ENCODE data around the gene LYPD6B. TPM values are rescaled to one million over a fixed set of nuclear protein-coding genes. Genes with fewer than 3 reads are reported as not detected.

Gene LYPD6B
- total and polyA plus RNA-seq, 10 of the 15 experiments (the other 5 are each of a cell fraction or from before 2014, with no cell fraction given) = 1.0 to 6.6 (median 4.0) TPM

DNA sequence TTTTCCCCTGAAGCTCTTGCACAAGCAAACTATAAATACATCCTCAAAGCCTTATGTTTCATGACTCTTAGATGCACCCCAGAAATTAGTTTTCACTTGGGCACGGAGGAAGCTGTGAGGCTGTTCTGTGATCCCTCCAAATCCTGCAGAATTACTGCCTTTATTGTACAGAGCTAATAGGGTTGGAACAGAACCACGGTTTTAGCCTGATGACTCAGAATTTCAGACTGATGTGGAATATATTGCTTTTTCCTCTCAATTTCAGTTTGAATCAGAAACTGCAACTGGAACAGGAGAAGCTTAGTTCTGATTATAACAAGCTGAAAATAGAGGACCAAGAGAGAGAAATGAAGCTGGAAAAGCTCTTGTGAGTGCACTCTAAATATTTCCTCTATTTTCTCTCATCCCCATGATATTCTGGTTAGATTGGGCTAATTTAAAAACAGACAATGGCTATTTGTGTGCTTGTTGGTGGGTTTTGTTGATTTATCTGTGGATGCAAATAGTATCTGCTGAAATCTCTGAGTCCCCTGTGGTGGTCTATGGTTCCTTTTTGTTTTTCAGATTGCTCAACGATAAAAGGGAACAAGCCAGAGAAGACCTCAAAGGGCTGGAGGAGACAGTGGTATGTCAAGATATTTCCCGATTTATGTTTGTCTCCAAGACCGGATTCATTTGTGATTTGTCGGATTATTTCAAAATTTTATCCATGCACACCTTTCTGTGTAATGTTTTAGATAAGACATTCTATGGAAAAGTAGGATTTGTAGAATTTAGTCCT is 38.2 kb upstream of the LYPD6B start:
- Histone ChIP-seq H4K20me1 (ENCODE audit: control insufficient read depth, insufficient read depth) (no peaks in the 10 kb centered on the region), H3K27ac (ENCODE audit: control insufficient read depth, insufficient read depth) (no peak overlapping the region), H3K4me3 (no peak overlapping the region), H3K4me1 (ENCODE audit: control insufficient read depth, insufficient read depth, low read length) (peaks cover 4% of the 10 kb centered on the region; the same call in 1 of the 2 replicates), H3K4me2 (ENCODE audit: control insufficient read depth, insufficient read depth) (no peak overlapping the region), H3K79me2 (ENCODE audit: control insufficient read depth, insufficient read depth, low read length) (no peaks in the 10 kb centered on the region), H2AFZ (ENCODE audit: control insufficient read depth, low read depth, low read length) (no peak overlapping the region), H3K9ac (ENCODE audit: control insufficient read depth, insufficient read depth, low read length) (no peak overlapping the region), H3K9me3 (replicated peaks; ENCODE audit: control insufficient read depth, insufficient read depth, low read length) (no peaks in the 10 kb centered on the region), H3K36me3 (ENCODE audit: control insufficient read depth in 2 of 2, insufficient read depth in 2 of 2, low read length in 1 of 2) (no peaks in the 10 kb centered on the region), H3K27me3 (replicated peaks in 1 of 2; ENCODE audit: control insufficient read depth in 2 of 2, insufficient read depth in 2 of 2, low read length in 1 of 2) (no peaks in the 10 kb centered on the region)
- ATAC-seq (no peak), DNase-seq (ENCODE audit: low read depth, low spot score) (no peak), FAIRE-seq (no peak)
- 45% methylated on average over 6 of the region's 6 CpGs for WGBS (ENCODE audit: insufficient coverage, insufficient replicate concordance, low lambda C conversion rate, missing lambda C conversion rate)
- TF ChIP-seq RAD21 (IDR thresholded peaks at IDR 0.05; ENCODE audit: insufficient read depth, low read depth, low read length) (no peak), TARDBP (IDR thresholded peaks at IDR 0.05; ENCODE audit: borderline replicate concordance) (no peak), HDAC6 (IDR thresholded peaks at IDR 0.05; ENCODE audit: unreplicated experiment) (no peak), CBX5 (IDR thresholded peaks at IDR 0.05; ENCODE audit: low read depth) (no peak), FOXM1 (IDR thresholded peaks at IDR 0.05; ENCODE audit: low read depth, low read length) (no peak), HCFC1 (IDR thresholded peaks at IDR 0.05; ENCODE audit: low read length) (no peak), SMC3 (IDR thresholded peaks at IDR 0.05; ENCODE audit: borderline replicate concordance, low read length) (no peak)
- intact Hi-C loops (cut with micrococcal nuclease; ENCODE audit: unreplicated experiment) (no loop called here), in situ Hi-C loops (cut with MboI) (no loop called here)
- no TSS peak for BruUV-seq (replicated peaks)
- ChIA-PET CTCF (interaction anchor here (1.3 kb wide), 1 partner anchor 10 kb away, joined by 4 read pairs; no protein-coding TSS in a partner anchor), RAD21 (ENCODE audit: unreplicated experiment) (no interaction called here), SMC1A (ENCODE audit: uncharacterized antibody, unreplicated experiment) (no interaction called here), POLR2A (no interaction called here)

GRCh38 chr2:149001496-149001895 is 37.0 kb upstream of the LYPD6B start:
- H3K4me3 ChIP-seq = no peak overlapping the region
- H3K9ac ChIP-seq (ENCODE audit: control insufficient read depth, insufficient read depth, low read length) = no peak overlapping the region
- intact Hi-C loops (cut with micrococcal nuclease; ENCODE audit: unreplicated experiment) (no loop called here), in situ Hi-C loops (cut with MboI) (no loop called here)
- FAIRE-seq = no peak
- H4K20me1 ChIP-seq (ENCODE audit: control insufficient read depth, insufficient read depth) = no peaks in the 10 kb centered on the region
- BruUV-seq (replicated peaks) = no TSS peak
- no peak overlapping the region for H2AFZ ChIP-seq (ENCODE audit: control insufficient read depth, low read depth, low read length)
- no peak for DNase-seq (ENCODE audit: low read depth, low spot score)
- no peaks in the 10 kb centered on the region for H3K79me2 ChIP-seq (ENCODE audit: control insufficient read depth, insufficient read depth, low read length)
- no peaks in the 10 kb centered on the region for H3K27me3 ChIP-seq (replicated peaks in 1 of 2; ENCODE audit: control insufficient read depth in 2 of 2, insufficient read depth in 2 of 2, low read length in 1 of 2)
- 55% methylated on average over 7 of the region's 7 CpGs for WGBS (ENCODE audit: insufficient coverage, insufficient replicate concordance, low lambda C conversion rate, missing lambda C conversion rate)
- ChIA-PET CTCF (no interaction called here), SMC1A (ENCODE audit: uncharacterized antibody, unreplicated experiment) (no interaction called here), RAD21 (ENCODE audit: unreplicated experiment) (no interaction called here), POLR2A (no interaction called here)
- no peak overlapping the region for H3K27ac ChIP-seq (ENCODE audit: control insufficient read depth, insufficient read depth)
- H3K4me2 ChIP-seq (ENCODE audit: control insufficient read depth, insufficient read depth) = no peak overlapping the region
- no peak for ATAC-seq
- no peaks in the 10 kb centered on the region for H3K9me3 ChIP-seq (replicated peaks; ENCODE audit: control insufficient read depth, insufficient read depth, low read length)
- H3K4me1 ChIP-seq (ENCODE audit: control insufficient read depth, insufficient read depth, low read length) = peaks cover 4% of the 10 kb centered on the region; the same call in 1 of the 2 replicates
- no peaks in the 10 kb centered on the region for H3K36me3 ChIP-seq (ENCODE audit: control insufficient read depth in 2 of 2, insufficient read depth in 2 of 2, low read length in 1 of 2)
- TF ChIP-seq LARP7 (IDR thresholded peaks at IDR 0.05) (no peak), KDM1A (IDR thresholded peaks at IDR 0.05; ENCODE audit: borderline replicate concordance) (no peak), SKIL (IDR thresholded peaks at IDR 0.05; ENCODE audit: low read depth, poor library complexity, severe bottlenecking) (no peak), MYC (IDR thresholded peaks at IDR 0.05; ENCODE audit: insufficient read depth, insufficient read length, insufficient replicate concordance, low read length, severe bottlenecking) (no peak), CREB1 (IDR thresholded peaks at IDR 0.05; ENCODE audit: low read depth) (no peak), SIX5 (IDR thresholded peaks at IDR 0.05; ENCODE audit: low read depth, low read length, severe bottlenecking) (no peak), BHLHE40 (IDR thresholded peaks at IDR 0.05; ENCODE audit: borderline replicate concordance in 1 of 2, low read depth in 2 of 2, low read length in 1 of 2) (no peak), MXI1 (IDR thresholded peaks at IDR 0.05; ENCODE audit: low read depth, low read length) (no peak), MEF2A (IDR thresholded peaks at IDR 0.05; ENCODE audit: insufficient read depth, low read depth, low read length) (no peak), RBBP5 (conservative IDR thresholded peaks at IDR 0.05) (no peak)
